H1 (cell line): ENCODE measurements around the gene ZNF423. TPM values are rescaled to one million over a fixed set of nuclear protein-coding genes. Genes with fewer than 3 reads are reported as not detected.

Experiments used
- CBX8 ChIP-seq: fragments of 300-800, 300-1000 bp; sonication (generic); IDR thresholded peaks from 2 replicates; pipeline ENCODE4 v1.7.1; 2016; ENCODE audit warnings: low read depth, low read length, borderline replicate concordance
- TAF1 ChIP-seq: IDR thresholded peaks from 2 replicates; pipeline ENCODE4 v1.6.1; 2011; ENCODE audit warnings: mild to moderate bottlenecking, low read depth, low read length
- TBP ChIP-seq: IDR thresholded peaks from 2 replicates; pipeline ENCODE4 v1.6.1; 2011; ENCODE audit warnings: low read depth, low read length, improper control_type of control experiment
- polyA plus RNA-seq, 7 experiments: library from polyadenylated mRNA; depleted of rRNA in 3 of 7; stranded (reverse) in 5 of 7; unstranded in 2 of 7; fragments of >200 nt in 5 of 7; fragments of 200-250 nt in 2 of 7; gene quantifications; 1 replicate in 5 of 7; 2 replicates in 1 of 7; 4 replicates in 1 of 7; pipeline versions ENCODE4 v1.2.1 to v1.2.3, GENCODE V29; 2011 to 2013; ENCODE audit warnings: missing spikeins in 2 of 7, mixed read lengths in 2 of 7
- total RNA-seq: library from RNA; stranded (reverse); fragmentation: NEBNext Ultra II Directional; extraction: Animal tissue kit (Norgen Biotek cat#: 25700); gene quantifications from 2 replicates; pipeline ENCODE4 v1.2.1, GENCODE V29; 2021

ZNF423 gene
- total and polyA plus RNA-seq, 2 of the 8 experiments (the other 6 are each of a cell fraction or from before 2014, with no cell fraction given), result 38.2 to 52.3 TPM

DNA sequence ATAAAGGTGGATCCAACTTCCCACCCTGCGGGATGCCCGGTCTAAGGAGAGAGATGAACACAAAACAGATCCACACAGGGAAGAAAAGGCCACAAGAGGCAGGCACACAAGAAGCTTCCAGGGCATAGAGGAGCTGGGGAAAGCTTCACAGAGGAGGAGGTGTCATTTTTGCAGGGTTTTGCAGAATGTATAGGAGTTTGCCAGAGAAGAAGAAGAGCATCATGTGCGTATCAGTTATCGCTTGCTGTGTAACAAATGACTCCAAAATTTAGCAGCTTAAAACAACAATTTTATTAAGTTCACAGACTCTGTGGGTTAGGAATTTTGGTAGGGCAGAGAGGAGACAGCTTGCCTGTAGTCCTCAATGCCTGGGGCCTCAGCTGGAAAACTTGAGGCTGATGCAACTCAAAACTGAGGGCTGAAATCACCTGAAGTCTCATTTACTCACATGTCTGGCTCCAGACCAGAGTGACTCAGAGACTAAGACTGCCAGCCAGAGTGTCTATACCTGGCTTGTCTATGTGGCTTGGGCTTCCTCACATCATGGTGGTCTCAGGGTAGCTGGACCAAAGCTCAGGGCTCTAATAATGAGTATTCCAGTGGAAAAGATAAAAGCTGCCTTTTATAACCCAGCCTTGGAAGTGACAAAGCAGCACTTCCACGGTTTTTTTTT, 33.9 kb upstream of the ZNF423 start (continued):
- no peak for TF ChIP-seq CBX8
- no peak for TF ChIP-seq TBP
- no peak for TF ChIP-seq TAF1
